GM23338 (cell line): Measurements from ENCODE around the gene SPIRE1. TPM values are rescaled to one million over a fixed set of nuclear protein-coding genes. Genes with fewer than 3 reads are reported as not detected.

Experiments used
- ETS1 ChIP-seq: IDR thresholded peaks from 2 replicates; pipeline ENCODE4 v1.6.1; 2016; ENCODE audit warnings: antibody characterized with exemption
- EZH2 ChIP-seq: fragments of 200-600 bp; sonication (generic); IDR thresholded peaks from one replicate; pipeline ENCODE4 v1.8.0; 2017; ENCODE audit warnings: antibody characterized with exemption, mild to moderate bottlenecking, low read depth; ENCODE audit not compliant: unreplicated experiment
- EZH2phosphoT487 ChIP-seq: fragments of 200-600 bp; sonication (generic); IDR thresholded peaks from one replicate; pipeline ENCODE4 v1.8.1; 2018; ENCODE audit warnings: antibody characterized with exemption; ENCODE audit not compliant: unreplicated experiment
- JUNB ChIP-seq: IDR thresholded peaks from one replicate; pipeline ENCODE4 v1.6.1; 2016; ENCODE audit warnings: antibody characterized with exemption; ENCODE audit not compliant: unreplicated experiment
- NANOG ChIP-seq: IDR thresholded peaks from 2 replicates; pipeline ENCODE4 v1.6.1; 2016; ENCODE audit warnings: antibody characterized with exemption, borderline replicate concordance
- POLR2AphosphoS5 ChIP-seq: IDR thresholded peaks from 2 replicates; pipeline ENCODE4 v1.6.1; 2016; ENCODE audit warnings: antibody characterized with exemption, low read depth
- STAT1 ChIP-seq: IDR thresholded peaks from one replicate; pipeline ENCODE4 v1.6.1; 2016; ENCODE audit warnings: antibody characterized with exemption; ENCODE audit not compliant: unreplicated experiment
- ZNF114 ChIP-seq: fragments of 250-450 bp; sonication (Bioruptor Pico); IDR thresholded peaks from 2 replicates; pipeline ENCODE4 v1.5.0; 2020; ENCODE audit warnings: mild to moderate bottlenecking, moderate library complexity
- ZNF331 ChIP-seq: fragments of 250-450 bp; sonication (Bioruptor Pico); IDR thresholded peaks from 2 replicates; pipeline ENCODE4 v1.5.0; 2020; ENCODE audit warnings: low read depth, mild to moderate bottlenecking, moderate library complexity
- polyA plus RNA-seq: library from polyadenylated mRNA; unstranded; fragments of >200 nt; fragmentation: Nextera tagmentation; extraction: Ambion mirVana; gene quantifications from 2 replicates; pipeline ENCODE4 v1.2.1, GENCODE V29; 2016
- total RNA-seq: library from RNA; depleted of rRNA; stranded (reverse); fragments of >200 nt; shearing (Covaris generic); gene quantifications from 2 replicates; pipeline ENCODE4 v1.2.3, GENCODE V29; 2014
- TF ChIP-seq, protein P1 (sequence below): fragments of 250-450 bp; sonication (Bioruptor Pico); IDR thresholded peaks from 2 replicates; pipeline ENCODE4 v1.5.0; 2020; ENCODE audit warnings: mild to moderate bottlenecking, moderate library complexity
- TF ChIP-seq, protein P2 (sequence below), 2 experiments: fragments of 200-600 bp in 1 of 2; sonication (generic) in 1 of 2; conservative IDR thresholded peaks; 2 replicates each; pipeline versions ENCODE4 v1.5.1 to v1.6.1; 2016 to 2017; ENCODE audit warnings: antibody characterized with exemption in 2 of 2, low read depth in 2 of 2, mild to moderate bottlenecking in 2 of 2, moderate library complexity in 1 of 2

The SPIRE1 gene
- total and polyA plus RNA-seq, 2 experiments from 2014 or later: 2.9 to 15.5 TPM

GRCh38 chr18:12597760-12598159 is 60.1 kb downstream of the SPIRE1 start (continued):
- TF ChIP-seq, protein P1, sequence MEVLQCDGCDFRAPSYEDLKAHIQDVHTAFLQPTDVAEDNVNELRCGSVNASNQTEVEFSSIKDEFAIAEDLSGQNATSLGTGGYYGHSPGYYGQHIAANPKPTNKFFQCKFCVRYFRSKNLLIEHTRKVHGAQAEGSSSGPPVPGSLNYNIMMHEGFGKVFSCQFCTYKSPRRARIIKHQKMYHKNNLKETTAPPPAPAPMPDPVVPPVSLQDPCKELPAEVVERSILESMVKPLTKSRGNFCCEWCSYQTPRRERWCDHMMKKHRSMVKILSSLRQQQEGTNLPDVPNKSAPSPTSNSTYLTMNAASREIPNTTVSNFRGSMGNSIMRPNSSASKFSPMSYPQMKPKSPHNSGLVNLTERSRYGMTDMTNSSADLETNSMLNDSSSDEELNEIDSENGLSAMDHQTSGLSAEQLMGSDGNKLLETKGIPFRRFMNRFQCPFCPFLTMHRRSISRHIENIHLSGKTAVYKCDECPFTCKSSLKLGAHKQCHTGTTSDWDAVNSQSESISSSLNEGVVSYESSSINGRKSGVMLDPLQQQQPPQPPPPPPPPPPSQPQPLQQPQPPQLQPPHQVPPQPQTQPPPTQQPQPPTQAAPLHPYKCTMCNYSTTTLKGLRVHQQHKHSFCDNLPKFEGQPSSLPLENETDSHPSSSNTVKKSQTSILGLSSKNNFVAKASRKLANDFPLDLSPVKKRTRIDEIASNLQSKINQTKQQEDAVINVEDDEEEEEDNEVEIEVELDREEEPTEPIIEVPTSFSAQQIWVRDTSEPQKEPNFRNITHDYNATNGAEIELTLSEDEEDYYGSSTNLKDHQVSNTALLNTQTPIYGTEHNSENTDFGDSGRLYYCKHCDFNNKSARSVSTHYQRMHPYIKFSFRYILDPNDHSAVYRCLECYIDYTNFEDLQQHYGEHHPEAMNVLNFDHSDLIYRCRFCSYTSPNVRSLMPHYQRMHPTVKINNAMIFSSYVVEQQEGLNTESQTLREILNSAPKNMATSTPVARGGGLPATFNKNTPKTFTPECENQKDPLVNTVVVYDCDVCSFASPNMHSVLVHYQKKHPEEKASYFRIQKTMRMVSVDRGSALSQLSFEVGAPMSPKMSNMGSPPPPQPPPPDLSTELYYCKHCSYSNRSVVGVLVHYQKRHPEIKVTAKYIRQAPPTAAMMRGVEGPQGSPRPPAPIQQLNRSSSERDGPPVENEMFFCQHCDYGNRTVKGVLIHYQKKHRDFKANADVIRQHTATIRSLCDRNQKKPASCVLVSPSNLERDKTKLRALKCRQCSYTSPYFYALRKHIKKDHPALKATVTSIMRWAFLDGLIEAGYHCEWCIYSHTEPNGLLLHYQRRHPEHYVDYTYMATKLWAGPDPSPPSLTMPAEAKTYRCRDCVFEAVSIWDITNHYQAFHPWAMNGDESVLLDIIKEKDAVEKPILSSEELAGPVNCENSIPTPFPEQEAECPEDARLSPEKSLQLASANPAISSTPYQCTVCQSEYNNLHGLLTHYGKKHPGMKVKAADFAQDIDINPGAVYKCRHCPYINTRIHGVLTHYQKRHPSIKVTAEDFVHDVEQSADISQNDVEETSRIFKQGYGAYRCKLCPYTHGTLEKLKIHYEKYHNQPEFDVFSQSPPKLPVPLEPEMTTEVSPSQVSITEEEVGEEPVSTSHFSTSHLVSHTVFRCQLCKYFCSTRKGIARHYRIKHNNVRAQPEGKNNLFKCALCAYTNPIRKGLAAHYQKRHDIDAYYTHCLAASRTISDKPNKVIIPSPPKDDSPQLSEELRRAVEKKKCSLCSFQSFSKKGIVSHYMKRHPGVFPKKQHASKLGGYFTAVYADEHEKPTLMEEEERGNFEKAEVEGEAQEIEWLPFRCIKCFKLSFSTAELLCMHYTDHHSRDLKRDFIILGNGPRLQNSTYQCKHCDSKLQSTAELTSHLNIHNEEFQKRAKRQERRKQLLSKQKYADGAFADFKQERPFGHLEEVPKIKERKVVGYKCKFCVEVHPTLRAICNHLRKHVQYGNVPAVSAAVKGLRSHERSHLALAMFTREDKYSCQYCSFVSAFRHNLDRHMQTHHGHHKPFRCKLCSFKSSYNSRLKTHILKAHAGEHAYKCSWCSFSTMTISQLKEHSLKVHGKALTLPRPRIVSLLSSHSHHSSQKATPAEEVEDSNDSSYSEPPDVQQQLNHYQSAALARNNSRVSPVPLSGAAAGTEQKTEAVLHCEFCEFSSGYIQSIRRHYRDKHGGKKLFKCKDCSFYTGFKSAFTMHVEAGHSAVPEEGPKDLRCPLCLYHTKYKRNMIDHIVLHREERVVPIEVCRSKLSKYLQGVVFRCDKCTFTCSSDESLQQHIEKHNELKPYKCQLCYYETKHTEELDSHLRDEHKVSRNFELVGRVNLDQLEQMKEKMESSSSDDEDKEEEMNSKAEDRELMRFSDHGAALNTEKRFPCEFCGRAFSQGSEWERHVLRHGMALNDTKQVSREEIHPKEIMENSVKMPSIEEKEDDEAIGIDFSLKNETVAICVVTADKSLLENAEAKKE (CRISPR knock-in tag): no peak
- no peak for TF ChIP-seq POLR2AphosphoS5
- no peak for TF ChIP-seq STAT1
- TF ChIP-seq ZNF331: no peak
- TF ChIP-seq ZNF114 (CRISPR knock-in tag): no peak
- TF ChIP-seq EZH2: no peak
- TF ChIP-seq JUNB: no peak
- no peak for TF ChIP-seq EZH2phosphoT487
- TF ChIP-seq NANOG: no peak
- TF ChIP-seq, protein P2, sequence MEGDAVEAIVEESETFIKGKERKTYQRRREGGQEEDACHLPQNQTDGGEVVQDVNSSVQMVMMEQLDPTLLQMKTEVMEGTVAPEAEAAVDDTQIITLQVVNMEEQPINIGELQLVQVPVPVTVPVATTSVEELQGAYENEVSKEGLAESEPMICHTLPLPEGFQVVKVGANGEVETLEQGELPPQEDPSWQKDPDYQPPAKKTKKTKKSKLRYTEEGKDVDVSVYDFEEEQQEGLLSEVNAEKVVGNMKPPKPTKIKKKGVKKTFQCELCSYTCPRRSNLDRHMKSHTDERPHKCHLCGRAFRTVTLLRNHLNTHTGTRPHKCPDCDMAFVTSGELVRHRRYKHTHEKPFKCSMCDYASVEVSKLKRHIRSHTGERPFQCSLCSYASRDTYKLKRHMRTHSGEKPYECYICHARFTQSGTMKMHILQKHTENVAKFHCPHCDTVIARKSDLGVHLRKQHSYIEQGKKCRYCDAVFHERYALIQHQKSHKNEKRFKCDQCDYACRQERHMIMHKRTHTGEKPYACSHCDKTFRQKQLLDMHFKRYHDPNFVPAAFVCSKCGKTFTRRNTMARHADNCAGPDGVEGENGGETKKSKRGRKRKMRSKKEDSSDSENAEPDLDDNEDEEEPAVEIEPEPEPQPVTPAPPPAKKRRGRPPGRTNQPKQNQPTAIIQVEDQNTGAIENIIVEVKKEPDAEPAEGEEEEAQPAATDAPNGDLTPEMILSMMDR (conservative IDR thresholded peaks at IDR 0.05; ENCODE audit: low read depth in 2 of 2): no peak
- TF ChIP-seq ETS1: no peak
